GM10847 (cell line): ENCODE results near the gene RTCA.

Experiments used
- POLR2A ChIP-seq: IDR thresholded peaks from 2 replicates; pipeline ENCODE4 v1.6.1; 2011; ENCODE audit not compliant: insufficient read length; ENCODE audit errors: extremely low read depth

RTCA gene

DNA sequence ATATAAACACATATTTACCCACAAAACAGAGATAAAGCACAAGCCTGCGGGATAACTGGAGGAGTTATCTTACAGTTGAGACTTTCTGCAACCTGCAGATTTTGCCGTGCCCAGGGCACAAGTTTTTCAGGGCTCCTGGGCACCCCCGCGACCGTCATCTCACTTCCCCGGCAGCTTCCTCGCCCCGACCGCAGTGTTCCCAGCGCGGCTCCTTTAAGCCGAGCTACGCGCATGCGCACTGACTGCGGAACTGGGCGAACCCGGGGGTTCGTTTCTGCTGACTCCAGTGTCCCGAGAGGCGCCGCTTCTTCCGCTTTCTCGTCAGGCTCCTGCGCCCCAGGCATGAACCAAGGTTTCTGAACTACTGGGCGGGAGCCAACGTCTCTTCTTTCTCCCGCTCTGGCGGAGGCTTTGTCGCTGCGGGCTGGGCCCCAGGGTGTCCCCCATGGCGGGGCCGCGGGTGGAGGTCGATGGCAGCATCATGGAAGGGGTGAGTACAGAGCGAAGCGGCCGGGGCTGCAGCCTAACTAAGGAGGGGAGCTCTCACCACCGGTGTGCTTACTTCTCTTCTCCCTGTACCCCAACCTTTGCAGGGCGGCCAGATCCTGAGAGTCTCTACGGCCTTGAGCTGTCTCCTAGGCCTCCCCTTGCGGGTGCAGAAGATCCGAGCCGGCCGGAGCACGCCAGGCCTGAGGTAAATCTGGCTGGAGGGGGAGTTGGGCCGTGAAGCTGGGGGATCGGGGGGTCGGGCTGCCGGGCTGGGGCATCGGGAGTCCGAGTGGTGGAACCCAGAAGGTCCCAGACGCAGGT is at the start of gene RTCA:
RTCA (plus strand) TSS at position 286 of the 810 bp plus-strand sequence; CDS start at position 446, 160 bp downstream.
- TF ChIP-seq POLR2A: peak; percentile 68

- no peak for TF ChIP-seq POLR2A
Observed at GRCh38 chr1:100217834-100218233, 48.2 kb upstream of the RTCA start.

GRCh38 chr1:100219457-100219856 is 46.6 kb upstream of the RTCA start:
- TF ChIP-seq POLR2A: no peak

- TF ChIP-seq POLR2A: no peak
Observed at GRCh38 chr1:100219883-100220282, 46.1 kb upstream of the RTCA start.

- no peak for TF ChIP-seq POLR2A
Observed at GRCh38 chr1:100222428-100222827, 43.6 kb upstream of the RTCA start.

- TF ChIP-seq POLR2A: no peak
Observed at GRCh38 chr1:100229681-100230443, 36.2 kb upstream of the RTCA start.

DNA sequence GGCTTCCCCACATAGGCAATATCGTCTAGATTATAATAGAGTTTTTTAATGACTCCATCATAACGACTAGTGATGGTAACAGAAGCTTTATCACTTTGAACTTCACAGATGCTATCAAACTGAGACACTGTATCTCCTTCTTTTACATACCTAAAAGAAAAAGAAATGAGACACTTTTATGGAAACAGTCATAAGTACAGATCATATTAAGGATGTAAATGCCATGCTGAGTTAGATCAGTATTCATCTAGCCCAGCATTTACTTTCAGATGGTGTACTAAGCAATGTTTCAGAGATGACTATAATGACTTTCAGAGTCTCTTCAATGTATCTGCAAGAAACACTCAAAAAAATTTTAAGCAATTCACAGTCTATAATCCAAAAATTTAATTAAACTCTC is 35.3 kb upstream of the RTCA start:
- no peak for TF ChIP-seq POLR2A

GRCh38 chr1:100231721-100232120 is 34.3 kb upstream of the RTCA start:
- TF ChIP-seq POLR2A: no peak

DNA sequence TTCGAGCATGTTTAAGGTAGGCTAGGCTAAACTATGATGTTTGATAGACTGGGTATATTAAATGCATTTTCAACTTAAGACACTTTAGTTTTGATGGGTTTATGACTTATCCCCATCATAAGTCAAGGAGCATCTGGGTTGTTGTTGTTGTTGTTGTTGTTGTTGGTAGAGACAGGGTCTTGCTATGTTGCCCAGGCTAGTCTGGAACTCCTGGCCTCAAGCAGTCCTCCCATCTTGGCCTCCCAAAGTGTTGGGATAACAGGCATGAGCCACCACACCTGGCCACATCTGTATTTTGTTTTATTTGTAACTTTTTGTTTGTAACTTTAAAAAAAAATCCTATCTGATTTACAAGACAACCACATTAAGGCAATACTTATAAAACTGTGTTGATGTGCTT is 33.9 kb upstream of the RTCA start:
- no peak for TF ChIP-seq POLR2A

DNA sequence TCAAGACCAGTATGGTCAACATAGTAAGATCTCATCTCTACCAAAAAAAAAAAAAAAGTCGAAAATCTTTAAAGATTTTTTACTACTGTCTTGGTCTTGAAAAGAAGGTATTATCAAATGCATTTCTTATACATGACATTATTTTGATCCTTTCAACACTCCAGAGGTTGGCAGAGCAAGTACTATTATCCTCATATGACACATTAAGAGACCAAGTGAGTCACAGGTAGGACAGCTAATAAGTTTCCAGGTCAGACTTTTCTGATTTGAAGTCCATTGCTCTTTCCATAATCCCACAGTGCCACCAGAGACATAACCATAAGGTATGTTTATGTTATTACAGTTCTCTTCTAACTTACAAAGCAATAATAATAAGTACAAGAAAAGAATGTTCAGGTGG is 31.6 kb upstream of the RTCA start:
- no peak for TF ChIP-seq POLR2A

DNA sequence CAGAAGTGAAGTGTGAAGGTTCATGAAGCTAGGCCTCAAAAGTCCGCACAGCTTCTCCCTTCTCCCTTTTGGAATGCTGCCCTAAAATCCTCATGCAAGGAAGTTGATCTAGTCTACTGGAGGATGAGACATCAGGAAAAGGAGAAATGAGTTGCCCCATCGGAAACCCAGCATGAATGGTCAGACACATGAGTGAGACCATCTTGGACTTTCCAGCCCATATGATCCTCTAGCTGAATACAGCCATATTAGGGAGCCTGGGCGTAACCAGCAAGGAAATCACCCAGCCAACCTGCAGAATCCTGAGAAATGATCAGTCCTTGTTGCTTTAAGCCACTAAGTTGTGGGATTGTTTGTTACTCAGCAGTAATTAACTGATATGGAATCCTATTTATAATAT is 28.9 kb upstream of the RTCA start:
- TF ChIP-seq POLR2A: no peak

DNA sequence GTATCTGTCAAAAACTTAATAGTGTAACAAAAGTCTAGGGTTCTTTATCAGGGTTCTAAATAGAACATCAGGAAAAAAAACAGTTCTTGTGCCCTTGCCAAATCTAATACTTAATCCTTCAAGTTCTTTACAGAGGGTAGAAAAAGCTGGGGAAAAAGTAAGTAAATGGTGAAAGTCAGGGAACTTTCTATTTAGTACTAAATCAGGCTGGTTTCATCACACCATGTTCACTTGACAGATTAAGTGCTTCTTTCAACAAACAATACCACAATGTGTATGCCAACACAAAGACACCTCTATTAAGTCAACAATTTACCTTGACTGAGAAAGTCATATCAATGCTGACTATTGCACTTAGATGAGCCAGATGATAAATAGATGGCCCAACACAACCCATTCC is 26.1 kb upstream of the RTCA start:
- no peak for TF ChIP-seq POLR2A

DNA sequence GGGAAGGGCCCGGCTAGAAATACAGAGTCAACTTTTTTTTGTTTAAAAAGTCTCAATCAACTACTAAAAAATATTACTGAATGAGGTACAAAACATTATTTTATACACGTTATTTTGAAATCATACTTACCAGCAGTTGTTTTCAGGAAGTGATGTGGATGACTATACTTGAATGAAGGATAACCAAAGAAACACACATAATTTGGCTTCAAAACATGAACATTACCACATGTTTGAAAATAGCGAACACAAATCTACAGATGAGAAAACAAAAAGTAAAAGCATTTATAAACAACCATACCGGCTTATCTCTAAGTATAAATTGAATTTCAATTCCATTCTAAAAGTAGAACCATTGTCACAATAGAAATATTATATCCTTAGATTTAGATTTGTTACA is 25.4 kb upstream of the RTCA start:
- TF ChIP-seq POLR2A: no peak

DNA sequence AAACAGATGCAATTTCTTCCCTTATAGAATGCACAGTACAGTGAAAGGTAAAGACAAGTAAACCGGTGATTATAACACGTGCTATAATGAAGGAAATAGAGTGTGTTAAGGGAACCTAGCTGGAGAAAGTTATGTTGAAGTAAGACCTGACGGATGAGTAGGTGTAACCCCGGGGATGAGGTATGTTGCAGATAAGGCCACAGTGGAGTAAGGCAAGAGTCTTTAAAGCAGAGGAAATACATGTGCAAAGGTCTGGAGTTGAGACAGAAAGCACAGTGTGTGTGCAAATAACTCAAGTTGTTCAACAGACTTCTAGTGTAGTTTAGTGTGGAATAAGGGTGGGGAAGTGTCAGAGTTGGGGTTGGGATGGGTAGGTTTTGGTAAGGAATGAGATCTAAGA is 19.3 kb upstream of the RTCA start:
- no peak for TF ChIP-seq POLR2A

DNA sequence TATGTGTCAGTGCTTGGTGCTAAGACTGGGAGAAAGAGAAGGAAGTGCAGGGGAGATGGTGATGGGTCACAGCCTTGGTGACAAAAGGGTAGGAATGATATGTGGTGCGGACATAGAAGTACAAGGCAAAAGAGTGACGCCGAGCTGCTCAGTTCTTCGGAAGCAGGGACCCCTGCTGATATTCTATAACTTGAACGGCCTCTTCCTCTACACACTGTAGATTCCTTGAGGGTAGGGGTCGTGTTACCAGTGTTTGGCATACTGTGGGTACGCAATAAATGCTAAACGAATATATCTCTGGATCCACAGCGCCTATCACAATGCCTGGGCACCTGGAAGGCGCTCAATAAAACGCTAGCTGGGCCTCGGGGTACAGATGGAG is 16.9 kb upstream of the RTCA start:
- TF ChIP-seq POLR2A: no peak

- TF ChIP-seq POLR2A: peak; percentile 79
Observed at GRCh38 chr1:100249537-100250257, 16.3 kb upstream of the RTCA start, which contains the start of gene DBT. Gene DBT (minus strand): TSS chr1:100249834. CDS start chr1:100249820, 14 bp downstream.
